ENCODE measurements around the gene CFHR5.

CFHR5 gene

GRCh38 chr1:197011614-197012013, 34.3 kb downstream of the CFHR5 start:
- TF ChIP-seq GATA2 (IDR thresholded peaks at IDR 0.05; ENCODE audit: low read depth, low read length) (no peak), GATA3 (IDR thresholded peaks at IDR 0.05; ENCODE audit: low read depth, low read length) (no peak)

- TF ChIP-seq GATA2 (IDR thresholded peaks at IDR 0.05; ENCODE audit: low read depth, low read length) (no peak), GATA3 (IDR thresholded peaks at IDR 0.05; ENCODE audit: low read depth, low read length) (no peak)
These were observed 35.9 kb downstream of the CFHR5 start for GRCh38 chr1:197013234-197013633.

- TF ChIP-seq GATA3 (IDR thresholded peaks at IDR 0.05; ENCODE audit: low read depth, low read length) (no peak), GATA2 (IDR thresholded peaks at IDR 0.05; ENCODE audit: low read depth, low read length) (no peak)
These were observed 39.4 kb downstream of the CFHR5 start for GRCh38 chr1:197016751-197017150.

GRCh38 chr1:197017558-197018146, 40.3 kb downstream of the CFHR5 start:
- TF ChIP-seq GATA2 (IDR thresholded peaks at IDR 0.05; ENCODE audit: low read depth, low read length) (peak; percentile 60; the same call in 1 of the 2 replicates), GATA3 (IDR thresholded peaks at IDR 0.05; ENCODE audit: low read depth, low read length) (0 out of 2 replicates have a peak, but pooled peaks have one; percentile 11)

- TF ChIP-seq GATA2 (IDR thresholded peaks at IDR 0.05; ENCODE audit: low read depth, low read length) (no peak), GATA3 (IDR thresholded peaks at IDR 0.05; ENCODE audit: low read depth, low read length) (no peak)
These were observed 44.4 kb downstream of the CFHR5 start for GRCh38 chr1:197021716-197022115.

- TF ChIP-seq GATA2 (IDR thresholded peaks at IDR 0.05; ENCODE audit: low read depth, low read length) (no peak), GATA3 (IDR thresholded peaks at IDR 0.05; ENCODE audit: low read depth, low read length) (no peak)
These were observed 47.1 kb downstream of the CFHR5 start for GRCh38 chr1:197024460-197024859.

GRCh38 chr1:197027359-197027758, 50.0 kb downstream of the CFHR5 start:
- no peak for TF ChIP-seq GATA2 (IDR thresholded peaks at IDR 0.05; ENCODE audit: low read depth, low read length)
- TF ChIP-seq GATA3 (IDR thresholded peaks at IDR 0.05; ENCODE audit: low read depth, low read length), result no peak

- TF ChIP-seq GATA2 (IDR thresholded peaks at IDR 0.05; ENCODE audit: low read depth, low read length) (no peak), GATA3 (IDR thresholded peaks at IDR 0.05; ENCODE audit: low read depth, low read length) (no peak)
These were observed 52.4 kb downstream of the CFHR5 start for GRCh38 chr1:197029749-197030148.

- TF ChIP-seq GATA2 (IDR thresholded peaks at IDR 0.05; ENCODE audit: low read depth, low read length) (no peak), GATA3 (IDR thresholded peaks at IDR 0.05; ENCODE audit: low read depth, low read length) (no peak)
These were observed 59.5 kb downstream of the CFHR5 start for GRCh38 chr1:197036861-197037260.

GRCh38 chr1:197041486-197042353, 64.4 kb downstream of the CFHR5 start:
- TF ChIP-seq GATA3 (IDR thresholded peaks at IDR 0.05; ENCODE audit: low read depth, low read length) (no peak), GATA2 (IDR thresholded peaks at IDR 0.05; ENCODE audit: low read depth, low read length) (no peak)

- TF ChIP-seq GATA2 (IDR thresholded peaks at IDR 0.05; ENCODE audit: low read depth, low read length) (no peak), GATA3 (IDR thresholded peaks at IDR 0.05; ENCODE audit: low read depth, low read length) (no peak)
These were observed 65.5 kb downstream of the CFHR5 start for GRCh38 chr1:197042676-197043341.

- TF ChIP-seq GATA3 (IDR thresholded peaks at IDR 0.05; ENCODE audit: low read depth, low read length), result no peak
- no peak for TF ChIP-seq GATA2 (IDR thresholded peaks at IDR 0.05; ENCODE audit: low read depth, low read length)
These were observed 71.7 kb downstream of the CFHR5 start for GRCh38 chr1:197049100-197049499.

All from SH-SY5Y (cell line).